ENCODE data around the gene DCTN1. TPM values are rescaled to one million over a fixed set of nuclear protein-coding genes. Genes with fewer than 3 reads are reported as not detected.

DCTN1 gene
- total RNA-seq, 6 donors from 2014 or later: 106 to 260 (median 147) TPM

GRCh38 chr2:74332550-74333174 lies 47.4 kb downstream of the DCTN1 start:
- peaks cover 0 to 7% (median 3%) of the 10 kb centered on the region in 4 donors for H3K4me1 ChIP-seq
- TF ChIP-seq EP300 (IDR thresholded peaks at IDR 0.05) (no peak), CTCF (IDR thresholded peaks at IDR 0.05) (no peak), POLR2AphosphoS5 (IDR thresholded peaks at IDR 0.05) (no peak), POLR2A (IDR thresholded peaks at IDR 0.05) (no peak)
- DNase-seq (no peak), ATAC-seq (ENCODE audit: low FRiP score in 2 of 2) (no peak)
- no peaks in the 10 kb centered on the region for H3K9me3 ChIP-seq
- no peaks in the 10 kb centered on the region for H3K27me3 ChIP-seq
- no peak overlapping the region for H3K4me3 ChIP-seq
- 93 to 95% methylated on average over 3 of the region's 3 CpGs for WGBS, 2 donors
- H3K36me3 ChIP-seq: peaks cover 0 to 28% (median 9%) of the 10 kb centered on the region in 4 donors
- H3K27ac ChIP-seq: no peak overlapping the region

- ATAC-seq (ENCODE audit: low FRiP score in 2 of 2) (no peak), DNase-seq (no peak)
- no peak for TF ChIP-seq CTCF (IDR thresholded peaks at IDR 0.05)
- TF ChIP-seq POLR2A (IDR thresholded peaks at IDR 0.05): no peak
- TF ChIP-seq POLR2AphosphoS5 (IDR thresholded peaks at IDR 0.05): no peak
- no peak for TF ChIP-seq EP300 (IDR thresholded peaks at IDR 0.05)
- no peak overlapping the region for H3K27ac ChIP-seq
- no peaks in the 10 kb centered on the region for H3K27me3 ChIP-seq
- 61 to 73% methylated on average over 2 of the region's 2 CpGs for WGBS, 2 donors
- H3K9me3 ChIP-seq: no peaks in the 10 kb centered on the region
- H3K4me3 ChIP-seq: no peak overlapping the region
- H3K4me1 ChIP-seq: peaks cover 0 to 7% (median 3%) of the 10 kb centered on the region in 4 donors
- peaks cover 0 to 28% (median 9%) of the 10 kb centered on the region in 4 donors for H3K36me3 ChIP-seq
Observed at GRCh38 chr2:74328573-74328972, 51.5 kb downstream of the DCTN1 start.

GRCh38 chr2:74328074-74328473 lies 52.0 kb downstream of the DCTN1 start:
- H3K27ac ChIP-seq: no peak overlapping the region
- H3K4me3 ChIP-seq: no peak overlapping the region
- no peaks in the 10 kb centered on the region for H3K27me3 ChIP-seq
- no peak for ATAC-seq (ENCODE audit: low FRiP score in 2 of 2)
- 77 to 93% methylated on average over 2 of the region's 2 CpGs for WGBS, 2 donors
- TF ChIP-seq CTCF (IDR thresholded peaks at IDR 0.05) (no peak), EP300 (IDR thresholded peaks at IDR 0.05) (no peak), POLR2AphosphoS5 (IDR thresholded peaks at IDR 0.05) (no peak), POLR2A (IDR thresholded peaks at IDR 0.05) (no peak)
- no peak for DNase-seq
- peaks cover 0 to 23% (median 9%) of the 10 kb centered on the region in 4 donors for H3K36me3 ChIP-seq
- H3K9me3 ChIP-seq: no peaks in the 10 kb centered on the region
- peaks cover 0 to 7% (median 3%) of the 10 kb centered on the region in 4 donors for H3K4me1 ChIP-seq

- Histone ChIP-seq H3K36me3 (peaks cover 0 to 18% (median 6%) of the 10 kb centered on the region in 4 donors), H3K4me3 (no peak overlapping the region), H3K9me3 (no peaks in the 10 kb centered on the region), H3K27ac (no peak overlapping the region), H3K4me1 (peaks cover 0 to 7% (median 3%) of the 10 kb centered on the region in 4 donors), H3K27me3 (no peaks in the 10 kb centered on the region)
- 93 to 94% methylated on average over 1 of the region's 1 CpG for WGBS, 2 donors
- TF ChIP-seq POLR2A (IDR thresholded peaks at IDR 0.05) (no peak), EP300 (IDR thresholded peaks at IDR 0.05) (no peak), POLR2AphosphoS5 (IDR thresholded peaks at IDR 0.05) (no peak), CTCF (IDR thresholded peaks at IDR 0.05) (no peak)
- DNase-seq (no peak), ATAC-seq (ENCODE audit: low FRiP score in 2 of 2) (no peak)
Observed at GRCh38 chr2:74327627-74328026, 52.5 kb downstream of the DCTN1 start.

- no peak overlapping the region for H3K4me3 ChIP-seq
- H3K27ac ChIP-seq: no peak overlapping the region
- WGBS, 2 donors: 77 to 92% methylated on average over 5 of the region's 5 CpGs
- TF ChIP-seq EP300 (IDR thresholded peaks at IDR 0.05) (no peak), POLR2A (IDR thresholded peaks at IDR 0.05) (no peak), POLR2AphosphoS5 (IDR thresholded peaks at IDR 0.05) (no peak), CTCF (IDR thresholded peaks at IDR 0.05) (no peak)
- H3K4me1 ChIP-seq: peaks cover 0 to 7% (median 3%) of the 10 kb centered on the region in 4 donors
- no peaks in the 10 kb centered on the region for H3K27me3 ChIP-seq
- ATAC-seq (ENCODE audit: low FRiP score in 2 of 2): no peak
- peaks cover 0 to 17% (median 4%) of the 10 kb centered on the region in 4 donors for H3K36me3 ChIP-seq
- no peak for DNase-seq
- no peaks in the 10 kb centered on the region for H3K9me3 ChIP-seq
Observed at GRCh38 chr2:74327199-74327598, 52.9 kb downstream of the DCTN1 start.
